ENCODE data around the gene COL12A1. TPM values are rescaled to one million over a fixed set of nuclear protein-coding genes. Genes with fewer than 3 reads are reported as not detected.

The COL12A1 gene
- total RNA-seq, 2 experiments from 2014 or later: not detected

- no peak for ATAC-seq (ENCODE audit: poor library complexity)
- H3K4me1 Mint-ChIP-seq (ENCODE audit: low read depth): no peaks in the 10 kb centered on the region
- CTCF ChIA-PET: no interaction called here
- no peak for DNase-seq
- POLR2A ChIA-PET: no interaction called here
- H3K27me3 ChIP-seq (ENCODE audit: control insufficient read depth in 1 of 2, insufficient read depth in 2 of 2, low read length in 2 of 2): no peaks in the 10 kb centered on the region
- H3K9me3 Mint-ChIP-seq: no peaks in the 10 kb centered on the region
- intact Hi-C loops (cut with DNase I, micrococcal nuclease): no loop called here
- no peaks in the 10 kb centered on the region for H3K4me1 ChIP-seq (ENCODE audit: insufficient read depth, low read length)
- H3K27me3 Mint-ChIP-seq: no peaks in the 10 kb centered on the region
- TF ChIP-seq CTCF (IDR thresholded peaks at IDR 0.05): no peak
- no peaks in the 10 kb centered on the region for H3K36me3 ChIP-seq (ENCODE audit: insufficient read depth, low read length)
- no peaks in the 10 kb centered on the region for H3K36me3 Mint-ChIP-seq (ENCODE audit: low read depth)
- no peaks in the 10 kb centered on the region for H3K9me3 ChIP-seq (ENCODE audit: control insufficient read depth in 1 of 2, insufficient read depth in 1 of 2, low read length in 2 of 2)
- no peak overlapping the region for H3K4me3 ChIP-seq (ENCODE audit: low read length)
- no peak overlapping the region for H3K27ac ChIP-seq (ENCODE audit: low read depth in 1 of 2, low read length in 2 of 2)
- no peak overlapping the region for H3K27ac Mint-ChIP-seq
- no peak overlapping the region for H3K4me3 Mint-ChIP-seq
Observed at GRCh38 chr6:75118925-75119515, 86.8 kb downstream of the COL12A1 start.

- CTCF ChIA-PET: no interaction called here
Observed at GRCh38 chr6:75117701-75118100, 88.2 kb downstream of the COL12A1 start.

GRCh38 chr6:75116946-75117345, 88.9 kb downstream of the COL12A1 start:
- CTCF ChIA-PET: no interaction called here
- Mint-ChIP-seq H3K36me3 (ENCODE audit: low read depth) (no peaks in the 10 kb centered on the region), H3K27ac (no peak overlapping the region), H3K9me3 (no peaks in the 10 kb centered on the region), H3K4me1 (ENCODE audit: low read depth) (no peaks in the 10 kb centered on the region), H3K4me3 (no peak overlapping the region), H3K27me3 (no peaks in the 10 kb centered on the region)
- no peak for ATAC-seq (ENCODE audit: poor library complexity)
- no peaks in the 10 kb centered on the region for H3K9me3 ChIP-seq (ENCODE audit: control insufficient read depth in 1 of 2, insufficient read depth in 1 of 2, low read length in 2 of 2)
- DNase-seq: no peak
- no peaks in the 10 kb centered on the region for H3K4me1 ChIP-seq (ENCODE audit: insufficient read depth, low read length)
- no peak overlapping the region for H3K4me3 ChIP-seq (ENCODE audit: low read length)
- POLR2A ChIA-PET: no interaction called here
- no peak overlapping the region for H3K27ac ChIP-seq (ENCODE audit: low read depth in 1 of 2, low read length in 2 of 2)
- H3K27me3 ChIP-seq (ENCODE audit: control insufficient read depth in 1 of 2, insufficient read depth in 2 of 2, low read length in 2 of 2): no peaks in the 10 kb centered on the region
- H3K36me3 ChIP-seq (ENCODE audit: insufficient read depth, low read length): no peaks in the 10 kb centered on the region
- intact Hi-C loops (cut with DNase I, micrococcal nuclease): no loop called here
- TF ChIP-seq CTCF (IDR thresholded peaks at IDR 0.05): no peak

More at GRCh38 chr6:75117701-75118100, 88.2 kb downstream of the COL12A1 start:
- Mint-ChIP-seq H3K27ac (no peak overlapping the region), H3K4me3 (no peak overlapping the region), H3K4me1 (ENCODE audit: low read depth) (no peaks in the 10 kb centered on the region), H3K9me3 (no peaks in the 10 kb centered on the region), H3K27me3 (no peaks in the 10 kb centered on the region), H3K36me3 (ENCODE audit: low read depth) (no peaks in the 10 kb centered on the region)
- Histone ChIP-seq H3K36me3 (ENCODE audit: insufficient read depth, low read length) (no peaks in the 10 kb centered on the region), H3K9me3 (ENCODE audit: control insufficient read depth in 1 of 2, insufficient read depth in 1 of 2, low read length in 2 of 2) (no peaks in the 10 kb centered on the region), H3K4me1 (ENCODE audit: insufficient read depth, low read length) (no peaks in the 10 kb centered on the region), H3K4me3 (ENCODE audit: low read length) (no peak overlapping the region), H3K27me3 (ENCODE audit: control insufficient read depth in 1 of 2, insufficient read depth in 2 of 2, low read length in 2 of 2) (no peaks in the 10 kb centered on the region), H3K27ac (ENCODE audit: low read depth in 1 of 2, low read length in 2 of 2) (no peak overlapping the region)
- POLR2A ChIA-PET: no interaction called here
- DNase-seq (no peak), ATAC-seq (ENCODE audit: poor library complexity) (no peak)
- TF ChIP-seq CTCF (IDR thresholded peaks at IDR 0.05): no peak
- intact Hi-C loops (cut with DNase I, micrococcal nuclease): no loop called here
